22Rv1 (cell line): ENCODE data around the gene PXDN.

Experiments
- H3K27ac ChIP-seq: fragments of 450-650 bp; 2 replicates; pipeline ENCODE4 v1.5.1; 2017
- ZFX ChIP-seq: fragments of 450-650 bp; IDR thresholded peaks from 2 replicates; pipeline ENCODE4 v1.6.1; 2017; ENCODE audit warnings: antibody characterized with exemption, borderline replicate concordance
- TF ChIP-seq, protein P1 (sequence below): fragments of 450-650 bp; IDR thresholded peaks from 2 replicates; pipeline ENCODE4 v1.5.1; 2017; ENCODE audit warnings: mild to moderate bottlenecking

PXDN gene

DNA sequence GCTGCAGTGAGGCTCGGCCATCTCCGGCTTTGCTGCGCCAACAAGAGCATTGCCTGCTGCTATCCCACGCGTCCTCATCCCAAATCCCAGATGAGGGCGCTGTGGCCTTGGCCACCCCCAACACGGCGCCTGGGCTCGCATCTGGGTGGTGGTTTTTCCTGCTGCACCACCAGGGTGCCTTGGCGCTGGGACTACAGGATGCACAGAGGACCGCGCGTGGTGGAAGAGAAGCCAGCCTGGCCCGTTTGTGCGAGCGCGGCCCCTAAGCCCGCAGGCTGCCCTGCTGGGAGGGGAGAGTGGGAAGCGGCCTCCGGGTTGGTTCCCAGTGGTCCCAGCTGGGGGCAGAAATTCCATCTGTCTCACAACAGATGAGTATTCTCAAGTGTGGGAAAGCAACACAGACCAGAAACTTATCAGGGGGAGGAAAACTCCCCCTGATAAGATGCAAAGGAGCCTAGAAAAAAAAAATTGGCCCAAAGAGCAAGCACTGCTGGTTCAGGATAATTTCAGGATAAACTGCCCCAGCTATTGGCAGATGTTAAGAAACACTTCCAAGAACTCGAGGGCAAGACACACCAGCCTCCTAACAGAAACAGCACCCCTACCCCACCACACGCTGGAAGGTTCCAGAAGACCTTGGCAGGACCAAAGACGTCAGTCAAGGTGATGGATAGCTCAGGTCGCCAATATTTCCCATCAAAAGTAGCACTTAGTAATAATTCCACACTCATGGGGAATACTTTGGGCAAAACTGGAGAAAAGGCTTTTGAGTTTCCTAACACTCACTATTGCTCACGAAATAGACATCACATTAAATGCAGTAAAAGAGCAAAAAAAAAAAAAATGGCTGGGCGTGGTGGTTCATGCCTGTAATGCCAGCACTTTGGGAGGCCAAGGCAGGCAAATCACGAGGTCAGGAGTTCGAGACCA, 152.1 kb downstream of the PXDN start:
- TF ChIP-seq, protein P1, sequence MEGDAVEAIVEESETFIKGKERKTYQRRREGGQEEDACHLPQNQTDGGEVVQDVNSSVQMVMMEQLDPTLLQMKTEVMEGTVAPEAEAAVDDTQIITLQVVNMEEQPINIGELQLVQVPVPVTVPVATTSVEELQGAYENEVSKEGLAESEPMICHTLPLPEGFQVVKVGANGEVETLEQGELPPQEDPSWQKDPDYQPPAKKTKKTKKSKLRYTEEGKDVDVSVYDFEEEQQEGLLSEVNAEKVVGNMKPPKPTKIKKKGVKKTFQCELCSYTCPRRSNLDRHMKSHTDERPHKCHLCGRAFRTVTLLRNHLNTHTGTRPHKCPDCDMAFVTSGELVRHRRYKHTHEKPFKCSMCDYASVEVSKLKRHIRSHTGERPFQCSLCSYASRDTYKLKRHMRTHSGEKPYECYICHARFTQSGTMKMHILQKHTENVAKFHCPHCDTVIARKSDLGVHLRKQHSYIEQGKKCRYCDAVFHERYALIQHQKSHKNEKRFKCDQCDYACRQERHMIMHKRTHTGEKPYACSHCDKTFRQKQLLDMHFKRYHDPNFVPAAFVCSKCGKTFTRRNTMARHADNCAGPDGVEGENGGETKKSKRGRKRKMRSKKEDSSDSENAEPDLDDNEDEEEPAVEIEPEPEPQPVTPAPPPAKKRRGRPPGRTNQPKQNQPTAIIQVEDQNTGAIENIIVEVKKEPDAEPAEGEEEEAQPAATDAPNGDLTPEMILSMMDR = 0 out of 2 replicates have a peak, but pooled peaks have one; percentile 12
- TF ChIP-seq ZFX = no peak
- H3K27ac ChIP-seq = no peak overlapping the region

DNA sequence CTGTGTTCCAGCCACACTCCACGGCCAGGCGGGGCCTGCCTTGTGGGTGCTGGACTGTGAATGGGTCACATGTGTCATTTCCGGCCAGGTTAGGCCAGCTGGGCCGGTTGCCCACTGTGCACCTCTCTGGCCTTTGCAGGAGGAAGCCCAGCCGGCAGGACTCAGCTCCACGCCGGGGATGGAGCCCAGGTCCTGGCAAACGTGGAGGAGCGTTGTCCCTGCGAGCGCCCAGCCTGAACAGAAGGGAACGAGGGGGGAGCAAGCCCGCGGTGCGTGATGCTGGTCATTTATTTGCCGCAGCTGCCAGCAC, 152.9 kb downstream of the PXDN start:
- no peak overlapping the region for H3K27ac ChIP-seq
- TF ChIP-seq ZFX = no peak
- TF ChIP-seq, protein P1 = no peak

DNA sequence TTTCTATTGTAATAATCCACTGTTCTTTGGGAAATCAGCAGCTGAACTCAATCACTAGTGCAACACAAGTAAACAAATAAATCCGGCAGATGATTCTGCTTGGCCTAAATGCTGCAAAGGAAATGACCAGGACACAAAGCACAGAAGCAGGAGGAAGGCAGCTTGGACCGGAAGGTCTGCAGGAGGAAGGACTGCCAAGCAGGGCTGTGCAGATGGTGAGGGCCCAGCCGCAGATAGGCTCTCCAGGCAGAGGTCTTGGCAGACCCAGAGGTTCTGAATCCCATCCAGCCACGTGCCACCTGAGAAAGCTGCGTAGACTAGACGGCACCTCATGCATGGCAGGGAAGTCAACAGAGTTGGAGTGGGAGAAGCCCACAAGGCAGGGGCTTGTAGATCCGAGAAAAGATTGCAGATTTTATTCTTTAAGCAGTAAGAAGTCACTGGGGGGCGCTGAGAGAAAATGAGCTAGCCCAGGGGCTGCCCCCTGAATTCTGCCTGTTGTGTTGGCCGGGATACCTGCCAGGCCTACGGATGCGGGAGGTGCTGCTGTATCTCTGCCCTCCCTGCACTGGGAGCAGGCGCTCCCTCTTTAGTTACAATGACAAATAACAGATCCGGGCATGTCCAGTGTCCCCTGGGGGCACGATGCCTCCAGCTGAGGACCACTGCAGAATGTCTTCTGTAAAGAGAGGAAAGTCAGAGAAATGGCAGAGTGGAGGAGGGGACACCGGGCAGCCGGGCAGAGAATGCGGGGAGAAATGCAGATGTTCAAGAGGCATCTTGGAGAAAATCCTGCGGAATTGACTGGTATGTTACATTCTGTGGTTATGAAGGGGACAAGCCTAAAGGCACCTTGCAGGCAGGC, 153.5 kb downstream of the PXDN start:
- no peak overlapping the region for H3K27ac ChIP-seq
- TF ChIP-seq ZFX = no peak
- TF ChIP-seq, protein P1 = no peak

DNA sequence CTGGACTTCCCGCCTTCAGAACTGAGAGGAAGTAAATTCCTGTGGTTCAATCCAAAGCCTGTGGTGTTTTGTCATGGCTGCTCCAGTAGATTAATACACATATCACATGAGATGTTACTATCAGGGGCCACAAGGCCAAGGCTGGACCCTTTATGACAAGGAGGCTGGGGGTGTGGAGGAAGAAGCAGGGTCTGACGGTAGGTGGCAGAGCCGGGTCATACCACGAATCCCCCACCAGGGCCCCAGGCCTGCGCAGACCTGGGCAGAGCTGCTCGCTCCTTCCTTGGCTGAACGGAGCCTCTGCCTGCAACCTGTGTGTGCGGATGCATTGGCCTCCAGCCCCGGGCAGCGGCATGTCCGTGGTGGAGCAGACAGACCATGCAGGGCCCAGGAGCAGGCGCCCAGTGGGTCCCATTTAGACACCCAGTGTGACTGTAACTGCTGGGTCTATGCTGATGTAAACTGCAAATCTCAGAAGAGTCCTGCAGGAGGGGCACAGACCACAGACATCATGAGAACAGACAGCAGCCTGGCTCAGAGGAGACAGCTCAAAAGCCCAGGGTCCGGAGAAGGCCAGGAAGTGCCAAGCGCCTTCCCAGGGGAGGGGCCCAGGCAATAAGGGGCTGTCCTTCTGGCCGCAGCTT, 155.2 kb downstream of the PXDN start:
- H3K27ac ChIP-seq = no peak overlapping the region
- TF ChIP-seq, protein P1 = no peak
- no peak for TF ChIP-seq ZFX

DNA sequence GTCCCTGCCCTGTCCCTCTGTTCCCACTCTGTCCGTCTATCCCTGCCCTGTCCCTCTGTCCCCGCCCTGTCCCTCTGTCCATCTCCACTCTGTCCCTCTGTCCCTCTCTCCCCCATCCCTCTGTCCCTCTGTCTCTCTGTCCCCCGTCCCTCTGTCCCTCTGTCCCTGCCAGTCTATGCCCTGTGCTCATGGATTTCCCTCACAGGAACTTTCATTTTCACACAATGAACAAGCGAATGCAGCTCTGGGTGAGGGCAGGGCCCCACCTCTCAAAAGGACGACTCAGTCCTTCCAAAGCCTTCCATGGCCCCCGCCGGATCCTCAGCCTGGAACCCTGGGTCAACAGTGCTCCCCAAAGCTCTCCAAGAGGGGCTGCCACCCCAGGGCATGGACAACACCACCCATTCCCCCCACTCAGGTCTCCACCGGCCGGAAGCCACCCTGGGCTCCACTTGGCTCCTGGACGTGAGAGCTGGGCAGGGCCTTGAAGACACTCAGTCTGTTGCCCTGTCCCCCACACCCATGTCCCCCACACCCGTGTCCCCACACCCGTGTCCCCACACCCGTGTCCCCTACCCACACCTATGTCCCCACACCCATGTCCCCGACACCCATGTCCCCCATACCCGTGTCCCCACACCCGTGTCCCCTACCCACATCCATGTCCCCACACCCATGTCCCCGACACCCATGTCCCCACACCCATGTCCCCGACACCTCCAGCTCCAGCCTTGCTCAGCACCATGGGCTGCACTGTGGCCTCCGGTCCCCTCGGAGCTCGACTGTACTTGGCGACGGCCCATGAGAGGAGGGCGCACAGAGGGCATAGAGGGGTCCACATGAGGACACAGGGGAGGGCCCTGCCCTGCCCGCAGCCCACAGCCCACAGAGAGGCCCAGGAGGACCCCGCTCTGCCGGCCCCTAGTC, 156.0 kb downstream of the PXDN start:
- H3K27ac ChIP-seq = no peak overlapping the region

More for the DNA sequence above, 156.0 kb downstream of the PXDN start:
- TF ChIP-seq, protein P1 = no peak
- no peak for TF ChIP-seq ZFX
